ENCODE results near the gene WWP2.

The WWP2 gene

DNA sequence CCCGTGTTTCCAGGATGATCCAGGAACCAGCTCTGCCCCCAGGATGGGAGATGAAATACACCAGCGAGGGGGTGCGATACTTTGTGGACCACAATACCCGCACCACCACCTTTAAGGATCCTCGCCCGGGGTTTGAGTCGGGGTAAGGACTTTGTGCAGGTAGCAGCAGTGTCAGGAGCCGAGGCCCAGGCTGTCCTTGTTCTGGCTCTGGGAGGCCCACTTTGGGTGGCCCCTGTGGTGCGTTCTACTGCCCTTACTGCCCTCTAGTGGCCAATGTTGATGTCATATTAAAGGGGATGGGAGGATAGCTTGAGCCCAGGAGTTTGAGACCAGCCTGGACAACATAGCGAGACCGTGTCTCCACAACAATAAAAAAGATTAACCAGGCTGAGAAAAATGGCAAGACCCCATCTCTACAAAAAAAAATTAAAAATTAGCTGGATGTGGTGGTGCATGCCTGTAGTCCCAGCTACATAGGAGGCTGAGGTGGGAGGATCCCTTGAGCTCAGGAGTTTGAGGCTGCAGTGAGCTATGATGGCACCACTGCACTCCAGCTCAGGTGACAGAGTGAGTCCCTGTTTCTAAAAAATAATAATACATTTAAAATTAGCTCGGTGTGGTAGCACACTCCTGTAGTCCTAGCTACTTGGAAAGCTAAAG lies 168.1 kb downstream of the WWP2 start:
- H3K4me3 ChIP-seq (ENCODE audit: low read depth, low read length) = no peak overlapping the region
- no peaks in the 10 kb centered on the region for H3K27me3 ChIP-seq (ENCODE audit: control insufficient read depth, insufficient read depth, low read length)
- H3K27ac ChIP-seq (ENCODE audit: low read depth, low read length) = no peak overlapping the region
- H3K9ac ChIP-seq (ENCODE audit: low read depth, low read length) = no peak overlapping the region
- peaks cover 14% of the 10 kb centered on the region; the same call in 1 of the 2 replicates for H3K4me1 ChIP-seq (ENCODE audit: control insufficient read depth, insufficient read depth, low read length)
- H3K36me3 ChIP-seq (ENCODE audit: control insufficient read depth, insufficient read depth, low read length) = peaks cover 14% of the 10 kb centered on the region
- H3K9me3 ChIP-seq (ENCODE audit: control insufficient read depth, insufficient read depth, low read length) = no peaks in the 10 kb centered on the region

DNA sequence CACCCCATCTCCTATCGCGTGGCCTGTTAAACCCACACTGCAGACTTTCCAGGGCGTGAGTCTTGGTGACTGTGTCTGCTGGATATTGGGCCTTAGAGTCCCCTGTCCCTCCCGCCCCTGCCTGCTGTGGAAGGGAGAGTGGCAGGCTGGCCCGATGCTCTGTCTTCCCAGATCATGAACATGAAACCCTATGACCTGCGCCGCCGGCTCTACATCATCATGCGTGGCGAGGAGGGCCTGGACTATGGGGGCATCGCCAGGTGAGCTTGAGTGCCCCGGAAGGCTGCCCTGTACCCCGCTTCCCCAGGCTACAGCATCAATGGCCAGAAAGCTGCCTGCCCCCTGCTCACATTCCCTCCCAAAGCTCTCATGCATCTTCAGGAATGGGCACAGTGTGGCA lies 169.5 kb downstream of the WWP2 start:
- Histone ChIP-seq H3K27me3 (ENCODE audit: control insufficient read depth, insufficient read depth, low read length) (no peaks in the 10 kb centered on the region), H3K27ac (ENCODE audit: low read depth, low read length) (no peak overlapping the region), H3K36me3 (ENCODE audit: control insufficient read depth, insufficient read depth, low read length) (peaks cover 18% of the 10 kb centered on the region; the same call in 1 of the 2 replicates), H3K9me3 (ENCODE audit: control insufficient read depth, insufficient read depth, low read length) (no peaks in the 10 kb centered on the region), H3K4me1 (ENCODE audit: control insufficient read depth, insufficient read depth, low read length) (peaks cover 14% of the 10 kb centered on the region; the same call in 1 of the 2 replicates), H3K9ac (ENCODE audit: low read depth, low read length) (no peak overlapping the region), H3K4me3 (ENCODE audit: low read depth, low read length) (no peak overlapping the region)

GRCh38 chr16:69932228-69932627 lies 170.1 kb downstream of the WWP2 start:
- Histone ChIP-seq H3K36me3 (ENCODE audit: control insufficient read depth, insufficient read depth, low read length) (peaks cover 24% of the 10 kb centered on the region; the same call in 1 of the 2 replicates), H3K9ac (ENCODE audit: low read depth, low read length) (no peak overlapping the region), H3K27ac (ENCODE audit: low read depth, low read length) (no peak overlapping the region), H3K4me1 (ENCODE audit: control insufficient read depth, insufficient read depth, low read length) (peaks cover 9% of the 10 kb centered on the region; the same call in 1 of the 2 replicates), H3K27me3 (ENCODE audit: control insufficient read depth, insufficient read depth, low read length) (no peaks in the 10 kb centered on the region), H3K9me3 (ENCODE audit: control insufficient read depth, insufficient read depth, low read length) (no peaks in the 10 kb centered on the region), H3K4me3 (ENCODE audit: low read depth, low read length) (no peak overlapping the region)

- no peak overlapping the region for H3K27ac ChIP-seq (ENCODE audit: low read depth, low read length)
- no peak overlapping the region for H3K9ac ChIP-seq (ENCODE audit: low read depth, low read length)
- H3K27me3 ChIP-seq (ENCODE audit: control insufficient read depth, insufficient read depth, low read length) = no peaks in the 10 kb centered on the region
- peaks cover 25% of the 10 kb centered on the region; the same call in 1 of the 2 replicates for H3K36me3 ChIP-seq (ENCODE audit: control insufficient read depth, insufficient read depth, low read length)
- H3K4me1 ChIP-seq (ENCODE audit: control insufficient read depth, insufficient read depth, low read length) = peaks cover 4% of the 10 kb centered on the region; the same call in 1 of the 2 replicates
- H3K4me3 ChIP-seq (ENCODE audit: low read depth, low read length) = no peak overlapping the region
- no peaks in the 10 kb centered on the region for H3K9me3 ChIP-seq (ENCODE audit: control insufficient read depth, insufficient read depth, low read length)
Observed at GRCh38 chr16:69932691-69933392, 170.7 kb downstream of the WWP2 start.

DNA sequence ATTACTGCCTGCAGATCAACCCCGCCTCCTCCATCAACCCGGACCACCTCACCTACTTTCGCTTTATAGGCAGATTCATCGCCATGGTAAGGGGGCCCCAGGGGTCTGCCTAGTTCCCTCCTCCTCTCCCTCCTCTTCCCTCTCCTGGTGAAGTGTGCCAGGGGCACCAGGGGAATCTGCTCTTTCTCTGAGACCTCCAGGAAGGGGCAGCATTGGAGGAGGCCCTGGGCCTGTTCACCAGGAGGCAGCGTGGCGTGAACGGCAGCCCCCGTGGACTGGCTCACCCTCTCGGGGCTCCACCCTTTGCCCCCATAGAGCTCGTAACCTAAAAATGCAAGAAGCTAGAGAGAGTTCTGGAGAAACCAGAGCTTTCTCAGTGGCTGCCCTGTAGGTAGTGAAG lies 171.9 kb downstream of the WWP2 start:
- H3K27ac ChIP-seq (ENCODE audit: low read depth, low read length) = no peak overlapping the region
- H3K27me3 ChIP-seq (ENCODE audit: control insufficient read depth, insufficient read depth, low read length) = no peaks in the 10 kb centered on the region
- no peak overlapping the region for H3K9ac ChIP-seq (ENCODE audit: low read depth, low read length)
- no peaks in the 10 kb centered on the region; the same call in 1 of the 2 replicates for H3K4me1 ChIP-seq (ENCODE audit: control insufficient read depth, insufficient read depth, low read length)
- H3K9me3 ChIP-seq (ENCODE audit: control insufficient read depth, insufficient read depth, low read length) = no peaks in the 10 kb centered on the region
- peaks cover 28% of the 10 kb centered on the region; the same call in 1 of the 2 replicates for H3K36me3 ChIP-seq (ENCODE audit: control insufficient read depth, insufficient read depth, low read length)
- H3K4me3 ChIP-seq (ENCODE audit: low read depth, low read length) = no peak overlapping the region

DNA sequence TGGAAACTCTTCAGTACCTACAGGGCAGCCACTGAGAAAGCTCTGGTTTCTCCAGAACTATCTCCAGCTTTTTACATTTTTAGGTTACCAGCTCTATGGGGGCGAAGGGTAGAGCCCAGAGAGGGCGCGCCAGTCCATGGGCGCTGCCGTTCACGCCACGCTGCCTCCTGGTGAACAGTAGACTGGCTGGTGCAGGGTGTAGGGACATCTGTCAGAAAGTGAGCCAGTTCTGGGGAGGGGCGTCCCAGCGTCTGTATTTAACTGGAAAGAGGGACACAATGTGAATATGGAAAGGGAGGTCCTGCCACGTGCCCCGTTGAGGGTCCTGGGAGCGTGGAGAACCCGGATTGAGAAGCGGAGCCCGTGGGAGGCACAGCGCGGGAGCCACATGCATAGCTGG lies 172.6 kb downstream of the WWP2 start:
- Histone ChIP-seq H3K27me3 (ENCODE audit: control insufficient read depth, insufficient read depth, low read length) (no peaks in the 10 kb centered on the region), H3K9me3 (ENCODE audit: control insufficient read depth, insufficient read depth, low read length) (no peaks in the 10 kb centered on the region), H3K4me1 (ENCODE audit: control insufficient read depth, insufficient read depth, low read length) (no peaks in the 10 kb centered on the region; the same call in 1 of the 2 replicates), H3K9ac (ENCODE audit: low read depth, low read length) (no peak overlapping the region), H3K36me3 (ENCODE audit: control insufficient read depth, insufficient read depth, low read length) (peaks cover 24% of the 10 kb centered on the region; the same call in 1 of the 2 replicates), H3K4me3 (ENCODE audit: low read depth, low read length) (no peak overlapping the region), H3K27ac (ENCODE audit: low read depth, low read length) (no peak overlapping the region)

- Histone ChIP-seq H3K27me3 (ENCODE audit: control insufficient read depth, insufficient read depth, low read length) (no peaks in the 10 kb centered on the region), H3K36me3 (ENCODE audit: control insufficient read depth, insufficient read depth, low read length) (peaks cover 23% of the 10 kb centered on the region; the same call in 1 of the 2 replicates), H3K27ac (ENCODE audit: low read depth, low read length) (no peak overlapping the region), H3K9me3 (ENCODE audit: control insufficient read depth, insufficient read depth, low read length) (no peaks in the 10 kb centered on the region), H3K4me3 (ENCODE audit: low read depth, low read length) (no peak overlapping the region), H3K9ac (ENCODE audit: low read depth, low read length) (no peak overlapping the region), H3K4me1 (ENCODE audit: control insufficient read depth, insufficient read depth, low read length) (no peaks in the 10 kb centered on the region)
Observed at GRCh38 chr16:69935278-69935711, 173.2 kb downstream of the WWP2 start.

DNA sequence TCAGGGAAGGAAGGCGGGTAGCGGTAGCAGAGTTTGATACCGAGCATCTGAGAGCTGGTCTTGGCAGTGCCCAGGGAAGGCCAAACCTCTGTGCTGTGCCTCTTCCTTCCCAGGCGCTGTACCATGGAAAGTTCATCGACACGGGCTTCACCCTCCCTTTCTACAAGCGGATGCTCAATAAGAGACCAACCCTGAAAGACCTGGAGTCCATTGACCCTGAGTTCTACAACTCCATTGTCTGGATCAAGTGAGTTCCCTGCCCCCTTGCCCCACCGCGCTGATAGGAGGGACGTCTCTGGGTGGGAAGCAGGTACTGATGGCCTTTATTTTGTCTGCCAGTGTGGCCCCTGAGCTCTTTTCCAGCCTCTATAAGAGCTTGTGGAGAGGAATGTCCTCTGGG lies 173.6 kb downstream of the WWP2 start:
- H3K36me3 ChIP-seq (ENCODE audit: control insufficient read depth, insufficient read depth, low read length) = peaks cover 23% of the 10 kb centered on the region; the same call in 1 of the 2 replicates

DNA sequence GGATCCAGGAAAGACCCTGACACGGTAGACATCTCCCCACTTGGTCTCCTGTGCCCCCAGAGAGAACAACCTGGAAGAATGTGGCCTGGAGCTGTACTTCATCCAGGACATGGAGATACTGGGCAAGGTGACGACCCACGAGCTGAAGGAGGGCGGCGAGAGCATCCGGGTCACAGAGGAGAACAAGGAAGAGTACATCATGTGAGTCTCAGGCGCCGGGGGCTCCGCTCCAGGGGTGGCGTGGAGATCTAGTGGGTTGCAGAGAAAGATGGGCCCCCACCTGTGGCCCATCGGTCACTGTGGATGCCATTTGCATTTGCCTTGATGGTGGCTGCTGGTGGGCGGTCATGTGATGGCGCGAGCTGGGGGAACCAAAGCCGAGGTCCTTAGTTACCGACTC lies 174.1 kb downstream of the WWP2 start:
- no peak overlapping the region for H3K9ac ChIP-seq (ENCODE audit: low read depth, low read length)

More for the DNA sequence above, 173.6 kb downstream of the WWP2 start:
- no peaks in the 10 kb centered on the region for H3K4me1 ChIP-seq (ENCODE audit: control insufficient read depth, insufficient read depth, low read length)
- H3K27me3 ChIP-seq (ENCODE audit: control insufficient read depth, insufficient read depth, low read length) = no peaks in the 10 kb centered on the region
- H3K4me3 ChIP-seq (ENCODE audit: low read depth, low read length) = no peak overlapping the region
- no peak overlapping the region for H3K9ac ChIP-seq (ENCODE audit: low read depth, low read length)
- H3K27ac ChIP-seq (ENCODE audit: low read depth, low read length) = no peak overlapping the region
- H3K9me3 ChIP-seq (ENCODE audit: control insufficient read depth, insufficient read depth, low read length) = no peaks in the 10 kb centered on the region

GRCh38 chr16:69936751-69937211 lies 174.6 kb downstream of the WWP2 start:
- Histone ChIP-seq H3K9ac (ENCODE audit: low read depth, low read length) (no peak overlapping the region), H3K4me1 (ENCODE audit: control insufficient read depth, insufficient read depth, low read length) (no peaks in the 10 kb centered on the region), H3K4me3 (ENCODE audit: low read depth, low read length) (no peak overlapping the region), H3K9me3 (ENCODE audit: control insufficient read depth, insufficient read depth, low read length) (no peaks in the 10 kb centered on the region), H3K27ac (ENCODE audit: low read depth, low read length) (no peak overlapping the region), H3K27me3 (ENCODE audit: control insufficient read depth, insufficient read depth, low read length) (no peaks in the 10 kb centered on the region), H3K36me3 (ENCODE audit: control insufficient read depth, insufficient read depth, low read length) (peaks cover 20% of the 10 kb centered on the region; the same call in 1 of the 2 replicates)

More for the DNA sequence above, 174.1 kb downstream of the WWP2 start:
- Histone ChIP-seq H3K27me3 (ENCODE audit: control insufficient read depth, insufficient read depth, low read length) (no peaks in the 10 kb centered on the region), H3K4me3 (ENCODE audit: low read depth, low read length) (no peak overlapping the region), H3K4me1 (ENCODE audit: control insufficient read depth, insufficient read depth, low read length) (no peaks in the 10 kb centered on the region), H3K27ac (ENCODE audit: low read depth, low read length) (no peak overlapping the region), H3K36me3 (ENCODE audit: control insufficient read depth, insufficient read depth, low read length) (peaks cover 23% of the 10 kb centered on the region; the same call in 1 of the 2 replicates), H3K9me3 (ENCODE audit: control insufficient read depth, insufficient read depth, low read length) (no peaks in the 10 kb centered on the region)

DNA sequence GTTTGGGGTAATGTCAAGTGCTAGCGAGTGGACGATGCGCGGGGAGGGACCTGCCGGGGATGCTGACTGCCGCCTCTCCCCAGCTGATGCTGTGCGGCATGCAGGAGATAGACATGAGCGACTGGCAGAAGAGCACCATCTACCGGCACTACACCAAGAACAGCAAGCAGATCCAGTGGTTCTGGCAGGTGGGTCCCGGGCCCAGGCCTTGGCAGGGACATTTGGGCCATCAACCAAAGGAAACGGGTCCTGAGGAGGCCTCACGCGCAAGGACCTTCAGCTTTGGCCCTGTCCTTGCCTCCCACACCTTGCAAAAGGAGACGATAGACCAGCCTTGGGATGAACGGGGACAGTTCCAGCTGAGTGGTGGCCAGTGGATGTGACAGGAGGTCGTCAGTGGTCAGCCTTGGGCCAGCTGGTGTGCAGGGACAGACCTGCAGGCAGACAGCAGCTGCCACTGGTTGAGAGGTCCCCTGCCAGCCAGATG lies 175.4 kb downstream of the WWP2 start:
- no peaks in the 10 kb centered on the region for H3K9me3 ChIP-seq (ENCODE audit: control insufficient read depth, insufficient read depth, low read length)
- H3K4me3 ChIP-seq (ENCODE audit: low read depth, low read length) = no peak overlapping the region
- H3K27me3 ChIP-seq (ENCODE audit: control insufficient read depth, insufficient read depth, low read length) = no peaks in the 10 kb centered on the region
- H3K36me3 ChIP-seq (ENCODE audit: control insufficient read depth, insufficient read depth, low read length) = peaks cover 20% of the 10 kb centered on the region; the same call in 1 of the 2 replicates
- H3K9ac ChIP-seq (ENCODE audit: low read depth, low read length) = no peak overlapping the region
- H3K27ac ChIP-seq (ENCODE audit: low read depth, low read length) = no peak overlapping the region
- no peaks in the 10 kb centered on the region for H3K4me1 ChIP-seq (ENCODE audit: control insufficient read depth, insufficient read depth, low read length)
